ENCODE data around the gene PKN1. TPM values are rescaled to one million over a fixed set of nuclear protein-coding genes. Genes with fewer than 3 reads are reported as not detected.
"Not testable (repeated sequence)": the region's sequence is repeated elsewhere in the genome, so short reads cannot be mapped to it uniquely, and the experiment has no call there.

The PKN1 gene
- polyA plus RNA-seq, 1 donor (not counting 4 experiments of a cell fraction or from before 2014, with no cell fraction given): 0.62 TPM

- Histone ChIP-seq H3K4me2 (ENCODE audit: control insufficient read depth, extremely low read depth, insufficient read depth, low read depth, low read length) (no peak overlapping the region), H4K20me1 (ENCODE audit: control insufficient read depth, extremely low read depth, insufficient read depth, low read length) (no peaks in the 10 kb centered on the region), H3K9me1 (ENCODE audit: control insufficient read depth, extremely low read depth, insufficient read depth, low read length) (no peaks in the 10 kb centered on the region), H3K27me3 (ENCODE audit: control insufficient read depth, extremely low read depth, insufficient read depth, low read length) (no peaks in the 10 kb centered on the region), H3K4me1 (ENCODE audit: control insufficient read depth, extremely low read depth, insufficient read depth, low read length) (peaks cover 32% of the 10 kb centered on the region), H3K4me3 (ENCODE audit: control insufficient read depth in 2 of 3, extremely low read depth in 1 of 3, insufficient read depth in 2 of 3, low read depth in 1 of 3, low read length in 3 of 3) (no peak overlapping the region), H3K79me2 (ENCODE audit: control insufficient read depth, insufficient read depth, low read length) (no peaks in the 10 kb centered on the region), H3K9me3 (ENCODE audit: control insufficient read depth, low read depth, low read length) (no peaks in the 10 kb centered on the region), H3K36me3 (ENCODE audit: control insufficient read depth in 2 of 2, extremely low read depth in 1 of 2, insufficient read depth in 2 of 2, low read length in 2 of 2) (no peaks in the 10 kb centered on the region), H3K27ac (ENCODE audit: control insufficient read depth, insufficient read depth, low read length) (no peak overlapping the region), H3K9ac (ENCODE audit: control insufficient read depth, extremely low read depth, insufficient read depth, low read length) (no peak overlapping the region), H2AFZ (ENCODE audit: control insufficient read depth, low read length) (no peak overlapping the region)
- DNase-seq (ENCODE audit: low read depth, low spot score) (no peak), FAIRE-seq (no peak)
- dilution Hi-C loops (cut with MboI; ENCODE audit: extremely low pct_ligation_motif_present, low sequenced_read_pairs): no loop called here
- TF ChIP-seq CTCF (optimal IDR thresholded peaks at IDR 0.05 in 1 of 3, IDR thresholded peaks at IDR 0.05 in 1 of 3, conservative IDR thresholded peaks at IDR 0.05 in 1 of 3; ENCODE audit: extremely low read depth in 1 of 3, insufficient read depth in 2 of 3, low read length in 3 of 3): no peak
- TF ChIP-seq EZH2 (IDR thresholded peaks at IDR 0.05; ENCODE audit: low read length): no peak
Measured at GRCh38 chr19:14502334-14503092, 69.4 kb downstream of the PKN1 start.

- Histone ChIP-seq H4K20me1 (ENCODE audit: control insufficient read depth, extremely low read depth, insufficient read depth, low read length) (no peaks in the 10 kb centered on the region), H3K27ac (ENCODE audit: control insufficient read depth, insufficient read depth, low read length) (no peak overlapping the region), H3K9ac (ENCODE audit: control insufficient read depth, extremely low read depth, insufficient read depth, low read length) (no peak overlapping the region), H3K9me1 (ENCODE audit: control insufficient read depth, extremely low read depth, insufficient read depth, low read length) (no peaks in the 10 kb centered on the region), H3K9me3 (ENCODE audit: control insufficient read depth, low read depth, low read length) (no peaks in the 10 kb centered on the region), H3K27me3 (ENCODE audit: control insufficient read depth, extremely low read depth, insufficient read depth, low read length) (no peaks in the 10 kb centered on the region), H3K79me2 (ENCODE audit: control insufficient read depth, insufficient read depth, low read length) (no peaks in the 10 kb centered on the region), H3K36me3 (ENCODE audit: control insufficient read depth in 2 of 2, extremely low read depth in 1 of 2, insufficient read depth in 2 of 2, low read length in 2 of 2) (no peaks in the 10 kb centered on the region), H3K4me3 (ENCODE audit: control insufficient read depth in 2 of 3, extremely low read depth in 1 of 3, insufficient read depth in 2 of 3, low read depth in 1 of 3, low read length in 3 of 3) (no peak overlapping the region), H3K4me2 (ENCODE audit: control insufficient read depth, extremely low read depth, insufficient read depth, low read depth, low read length) (no peak overlapping the region), H2AFZ (ENCODE audit: control insufficient read depth, low read length) (no peak overlapping the region), H3K4me1 (ENCODE audit: control insufficient read depth, extremely low read depth, insufficient read depth, low read length) (peaks cover 38% of the 10 kb centered on the region)
- FAIRE-seq (no peak), DNase-seq (ENCODE audit: low read depth, low spot score) (no peak)
- dilution Hi-C loops (cut with MboI; ENCODE audit: extremely low pct_ligation_motif_present, low sequenced_read_pairs): no loop called here
- TF ChIP-seq EZH2 (IDR thresholded peaks at IDR 0.05; ENCODE audit: low read length) (no peak), CTCF (optimal IDR thresholded peaks at IDR 0.05 in 1 of 3, IDR thresholded peaks at IDR 0.05 in 1 of 3, conservative IDR thresholded peaks at IDR 0.05 in 1 of 3; ENCODE audit: extremely low read depth in 1 of 3, insufficient read depth in 2 of 3, low read length in 3 of 3) (no peak)
Measured at GRCh38 chr19:14503285-14503684, 70.2 kb downstream of the PKN1 start.

- H3K4me2 ChIP-seq (ENCODE audit: control insufficient read depth, extremely low read depth, insufficient read depth, low read depth, low read length); FAIRE-seq; dilution Hi-C loops (cut with MboI; ENCODE audit: extremely low pct_ligation_motif_present, low sequenced_read_pairs): not testable (repeated sequence)
Measured at GRCh38 chr19:14504575-14504974, 71.5 kb downstream of the PKN1 start.

More at GRCh38 chr19:14504575-14504974, 71.5 kb downstream of the PKN1 start:
- H3K79me2 ChIP-seq (ENCODE audit: control insufficient read depth, insufficient read depth, low read length); H3K36me3 ChIP-seq (ENCODE audit: control insufficient read depth in 2 of 2, extremely low read depth in 1 of 2, insufficient read depth in 2 of 2, low read length in 2 of 2); H3K27ac ChIP-seq (ENCODE audit: control insufficient read depth, insufficient read depth, low read length); H3K9me1 ChIP-seq (ENCODE audit: control insufficient read depth, extremely low read depth, insufficient read depth, low read length); H3K4me3 ChIP-seq (ENCODE audit: control insufficient read depth in 2 of 3, extremely low read depth in 1 of 3, insufficient read depth in 2 of 3, low read depth in 1 of 3, low read length in 3 of 3); H4K20me1 ChIP-seq (ENCODE audit: control insufficient read depth, extremely low read depth, insufficient read depth, low read length); H3K9me3 ChIP-seq (ENCODE audit: control insufficient read depth, low read depth, low read length); H2AFZ ChIP-seq (ENCODE audit: control insufficient read depth, low read length); H3K27me3 ChIP-seq (ENCODE audit: control insufficient read depth, extremely low read depth, insufficient read depth, low read length); H3K9ac ChIP-seq (ENCODE audit: control insufficient read depth, extremely low read depth, insufficient read depth, low read length); DNase-seq (ENCODE audit: low read depth, low spot score): not testable (repeated sequence)
- peaks cover 39% of the 10 kb centered on the region for H3K4me1 ChIP-seq (ENCODE audit: control insufficient read depth, extremely low read depth, insufficient read depth, low read length)
